SK-N-MC (cell line): ENCODE results near the gene HCN3.

ENCODE experiments used
- EZH2 ChIP-seq: fragments of 200-600 bp; sonication (generic); IDR thresholded peaks from one replicate; pipeline ENCODE4 v1.6.1; 2017; ENCODE audit warnings: antibody characterized with exemption
- FOXP2 ChIP-seq: optimal IDR thresholded peaks from 2 replicates; pipeline ENCODE3; 2011; ENCODE audit warnings: mild to moderate bottlenecking, moderate library complexity; ENCODE audit not compliant: insufficient read depth; ENCODE audit errors: extremely low read length, control extremely low read depth

DNA sequence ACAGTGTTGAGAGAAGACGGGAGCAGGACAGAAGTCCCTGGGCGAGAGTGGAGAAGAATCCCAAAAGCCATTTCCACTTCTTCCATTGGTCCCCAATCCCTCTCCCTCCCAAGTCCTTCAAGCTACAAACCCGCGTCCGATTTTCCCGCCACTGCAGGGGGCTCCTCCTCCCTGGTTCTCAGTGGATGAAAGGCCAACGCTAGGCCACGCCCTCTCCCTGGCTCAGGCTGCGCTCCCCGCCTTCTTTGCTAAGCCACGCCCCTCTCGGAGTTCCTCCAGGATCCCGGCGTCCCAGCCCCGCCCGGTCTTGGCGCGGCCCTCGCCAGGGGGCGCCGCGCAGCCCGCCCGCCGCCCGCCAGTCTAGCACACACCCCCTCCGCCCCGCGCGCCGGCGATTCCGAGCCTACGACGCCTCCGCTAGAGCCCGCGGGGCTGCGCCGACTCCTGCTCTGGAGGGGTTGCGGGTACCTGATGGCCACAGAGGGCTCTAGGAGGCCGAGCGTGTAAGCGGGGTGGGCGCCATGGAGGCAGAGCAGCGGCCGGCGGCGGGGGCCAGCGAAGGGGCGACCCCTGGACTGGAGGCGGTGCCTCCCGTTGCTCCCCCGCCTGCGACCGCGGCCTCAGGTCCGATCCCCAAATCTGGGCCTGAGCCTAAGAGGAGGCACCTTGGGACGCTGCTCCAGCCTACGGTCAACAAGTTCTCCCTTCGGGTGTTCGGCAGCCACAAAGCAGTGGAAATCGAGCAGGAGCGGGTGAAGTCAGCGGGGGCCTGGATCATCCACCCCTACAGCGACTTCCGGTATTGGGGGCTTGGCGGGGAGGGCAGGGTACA lies at the start of gene HCN3:
- TF ChIP-seq FOXP2 (no peak), EZH2 (no peak)
